GM08714 (cell line): Measurements from ENCODE around the gene NTN3.

Experiments
- H3K4me3 ChIP-seq: fragments of 200-500 bp; sonication (Bioruptor generic); 2 replicates; pipeline ENCODE4 v1.5.1; 2014; ENCODE audit warnings: mild to moderate bottlenecking, low read length, inconsistent platforms
- ZNF274 ChIP-seq: IDR thresholded peaks from 2 replicates; pipeline ENCODE4 v1.6.1; 2012; ENCODE audit warnings: mild to moderate bottlenecking, low read depth, low read length

Gene NTN3

GRCh38 chr16:2456551-2457153, 14.4 kb upstream of the NTN3 start:
- no peak overlapping the region for H3K4me3 ChIP-seq
- no peak for TF ChIP-seq ZNF274

GRCh38 chr16:2457267-2457666, 13.8 kb upstream of the NTN3 start:
- TF ChIP-seq ZNF274: no peak
- no peak overlapping the region for H3K4me3 ChIP-seq

GRCh38 chr16:2457946-2458345, 13.2 kb upstream of the NTN3 start:
- no peak for TF ChIP-seq ZNF274

GRCh38 chr16:2458887-2459646, 12.0 kb upstream of the NTN3 start:
- TF ChIP-seq ZNF274: no peak

More at GRCh38 chr16:2457946-2458345, 13.2 kb upstream of the NTN3 start:
- no peak overlapping the region for H3K4me3 ChIP-seq

GRCh38 chr16:2459647-2460390, 11.3 kb upstream of the NTN3 start, which contains the start of gene TEDC2:
Gene TEDC2, plus strand, starts transcription at chr16:2460109. Its CDS starts 36 bp downstream, at chr16:2460145.
- H3K4me3 ChIP-seq: peak within 1 kb of the TSS; percentile 86
- TF ChIP-seq ZNF274: no peak

More at GRCh38 chr16:2458887-2459646, 12.0 kb upstream of the NTN3 start:
- H3K4me3 ChIP-seq: peak overlapping the region; percentile 59; the same call in 1 of the 2 replicates

GRCh38 chr16:2460391-2460713, 10.7 kb upstream of the NTN3 start:
- peak overlapping the region; percentile 86 for H3K4me3 ChIP-seq
- no peak for TF ChIP-seq ZNF274

- peak overlapping the region; percentile 86; the same call in 1 of the 2 replicates for H3K4me3 ChIP-seq
- no peak for TF ChIP-seq ZNF274
These were observed 10.2 kb upstream of the NTN3 start for GRCh38 chr16:2460916-2461315.

- no peak for TF ChIP-seq ZNF274
- H3K4me3 ChIP-seq: no peak overlapping the region
These were observed 8.8 kb upstream of the NTN3 start for GRCh38 chr16:2462031-2462866.

- H3K4me3 ChIP-seq: no peak overlapping the region
- no peak for TF ChIP-seq ZNF274
These were observed 6.8 kb upstream of the NTN3 start for GRCh38 chr16:2464333-2464732.

- no peak overlapping the region for H3K4me3 ChIP-seq
- no peak for TF ChIP-seq ZNF274
These were observed 5.3 kb upstream of the NTN3 start for GRCh38 chr16:2465653-2466415.

- TF ChIP-seq ZNF274: no peak
- no peak overlapping the region; the same call in 1 of the 2 replicates for H3K4me3 ChIP-seq
These were observed 4.2 kb upstream of the NTN3 start for GRCh38 chr16:2466667-2467527.

- no peak for TF ChIP-seq ZNF274
These were observed 3.4 kb upstream of the NTN3 start for GRCh38 chr16:2467528-2468232.

More at GRCh38 chr16:2467528-2468232, 3.4 kb upstream of the NTN3 start:
- peak overlapping the region; percentile 37; the same call in 1 of the 2 replicates for H3K4me3 ChIP-seq
